ENCODE data around the gene TNS3. TPM values are rescaled to one million over a fixed set of nuclear protein-coding genes. Genes with fewer than 3 reads are reported as not detected.

TNS3 gene
- total RNA-seq, 1 donor from 2014 or later = 174 TPM

DNA sequence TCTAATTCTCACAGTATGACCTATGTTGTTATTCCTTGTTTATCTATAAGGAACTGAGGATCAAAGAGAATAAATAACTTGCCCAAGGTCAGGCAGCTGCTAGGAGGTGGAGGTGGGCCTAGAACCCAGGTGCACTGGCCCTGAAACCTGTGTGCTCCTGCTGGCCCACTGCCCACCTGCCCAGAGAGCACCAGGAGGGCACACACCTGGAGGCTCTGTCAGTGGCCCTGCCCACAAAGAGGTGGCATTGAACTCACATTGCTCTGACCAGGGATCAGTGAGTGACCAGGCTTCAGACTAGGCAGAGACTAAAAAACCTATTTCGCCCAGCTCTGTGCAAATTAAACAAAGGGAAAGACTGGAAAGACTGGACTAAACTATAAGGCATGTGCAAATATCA lies 210.6 kb downstream of the TNS3 start:
- H3K4me3 ChIP-seq = no peak overlapping the region
- H3K9me3 ChIP-seq = no peaks in the 10 kb centered on the region
- ATAC-seq (no peak), DNase-seq (no peak)
- intact Hi-C loops (cut with DNase I) = no loop called here
- no peak overlapping the region for H3K27ac ChIP-seq
- peaks cover 30% of the 10 kb centered on the region for H3K36me3 ChIP-seq
- peaks cover 12% of the 10 kb centered on the region for H3K4me1 ChIP-seq
- H3K27me3 ChIP-seq (ENCODE audit: low read depth) = no peaks in the 10 kb centered on the region
- TF ChIP-seq, protein P1, sequence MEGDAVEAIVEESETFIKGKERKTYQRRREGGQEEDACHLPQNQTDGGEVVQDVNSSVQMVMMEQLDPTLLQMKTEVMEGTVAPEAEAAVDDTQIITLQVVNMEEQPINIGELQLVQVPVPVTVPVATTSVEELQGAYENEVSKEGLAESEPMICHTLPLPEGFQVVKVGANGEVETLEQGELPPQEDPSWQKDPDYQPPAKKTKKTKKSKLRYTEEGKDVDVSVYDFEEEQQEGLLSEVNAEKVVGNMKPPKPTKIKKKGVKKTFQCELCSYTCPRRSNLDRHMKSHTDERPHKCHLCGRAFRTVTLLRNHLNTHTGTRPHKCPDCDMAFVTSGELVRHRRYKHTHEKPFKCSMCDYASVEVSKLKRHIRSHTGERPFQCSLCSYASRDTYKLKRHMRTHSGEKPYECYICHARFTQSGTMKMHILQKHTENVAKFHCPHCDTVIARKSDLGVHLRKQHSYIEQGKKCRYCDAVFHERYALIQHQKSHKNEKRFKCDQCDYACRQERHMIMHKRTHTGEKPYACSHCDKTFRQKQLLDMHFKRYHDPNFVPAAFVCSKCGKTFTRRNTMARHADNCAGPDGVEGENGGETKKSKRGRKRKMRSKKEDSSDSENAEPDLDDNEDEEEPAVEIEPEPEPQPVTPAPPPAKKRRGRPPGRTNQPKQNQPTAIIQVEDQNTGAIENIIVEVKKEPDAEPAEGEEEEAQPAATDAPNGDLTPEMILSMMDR (IDR thresholded peaks at IDR 0.05) = no peak

DNA sequence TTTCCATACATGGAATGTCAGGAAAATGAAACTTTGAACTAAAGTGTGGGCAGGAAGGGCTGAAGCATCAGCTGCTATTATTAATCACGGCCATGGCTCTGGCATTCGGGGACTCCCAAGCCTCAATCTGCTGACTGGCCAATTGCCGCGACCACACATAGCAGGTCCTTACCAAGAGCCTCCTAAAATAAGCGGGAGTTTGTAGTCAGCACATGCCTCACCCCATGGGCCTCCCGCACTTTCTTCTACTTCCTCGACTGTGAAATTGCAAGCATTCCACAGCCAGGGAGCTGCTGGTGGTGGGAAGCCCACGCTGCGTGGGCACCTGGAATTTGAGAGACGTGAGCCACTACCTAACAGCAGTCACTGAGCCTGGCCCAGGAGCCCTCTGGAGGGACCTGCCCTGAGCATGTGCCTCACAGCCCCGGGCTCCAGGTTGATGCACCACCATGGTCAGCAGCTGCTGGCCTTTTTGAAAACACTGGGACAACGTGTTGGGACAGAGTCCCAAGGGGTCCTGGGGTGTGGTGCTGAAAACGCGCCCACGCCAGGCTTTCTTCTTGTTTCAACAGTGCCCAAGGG lies 211.4 kb downstream of the TNS3 start:
- Histone ChIP-seq H3K36me3 (peaks cover 36% of the 10 kb centered on the region), H3K9me3 (no peaks in the 10 kb centered on the region), H3K4me1 (peaks cover 12% of the 10 kb centered on the region), H3K4me3 (no peak overlapping the region), H3K27ac (no peak overlapping the region), H3K27me3 (ENCODE audit: low read depth) (no peaks in the 10 kb centered on the region)
- TF ChIP-seq, protein P1 (IDR thresholded peaks at IDR 0.05) = no peak
- DNase-seq = no peak
- intact Hi-C loops (cut with DNase I) = no loop called here
- no peak for ATAC-seq

DNA sequence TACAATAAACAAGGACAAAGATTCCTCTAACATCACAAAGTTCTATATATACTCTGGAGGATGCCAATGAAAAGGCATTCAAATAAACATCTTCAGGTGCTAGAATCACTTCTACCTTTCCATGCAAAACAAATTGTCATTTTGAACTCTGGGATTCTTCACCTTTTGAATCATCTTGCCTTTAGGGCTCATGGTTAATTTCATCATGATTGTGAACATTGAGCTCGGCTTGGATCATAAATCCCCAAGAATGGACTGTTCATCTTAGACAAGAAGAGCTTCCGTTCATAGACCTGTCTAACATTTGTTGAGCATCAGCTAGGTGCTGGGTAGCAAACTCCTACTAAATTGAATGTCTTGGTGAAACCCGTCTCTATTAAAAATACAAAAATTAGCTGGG lies 212.2 kb downstream of the TNS3 start:
- intact Hi-C loops (cut with DNase I) = no loop called here
- no peak for ATAC-seq

DNA sequence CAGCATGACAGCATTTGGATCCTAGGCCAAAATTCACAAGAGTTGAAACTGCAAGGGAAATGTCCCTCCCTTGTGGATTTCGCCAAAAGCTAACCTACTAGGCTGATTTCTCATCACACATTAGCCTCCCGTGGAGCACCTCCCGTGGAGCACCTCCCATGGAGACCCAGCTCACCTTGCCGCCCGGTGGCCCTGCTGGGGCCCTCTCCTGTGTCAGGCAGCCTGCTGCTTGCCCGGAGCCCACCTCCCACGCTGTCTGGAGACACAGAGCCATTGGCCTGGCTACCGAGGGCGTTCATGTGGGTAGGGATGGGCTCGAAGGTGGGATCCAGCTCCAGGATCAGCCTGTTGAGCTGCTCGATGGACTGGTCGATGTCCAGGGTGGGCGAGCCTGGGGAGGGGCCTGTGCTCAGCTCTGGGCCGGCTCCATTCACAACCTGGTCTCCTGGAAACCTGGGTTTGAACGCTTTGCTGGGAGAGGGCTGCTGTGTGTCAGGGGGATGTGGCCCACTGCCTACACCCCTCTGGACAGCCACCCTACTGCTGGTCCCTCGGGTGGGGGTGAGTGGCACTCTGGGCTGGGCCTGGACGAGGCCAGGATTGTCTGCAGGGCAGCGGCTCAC lies 213.6 kb downstream of the TNS3 start:
- DNase-seq = no peak

More for the DNA sequence above, 212.2 kb downstream of the TNS3 start:
- Histone ChIP-seq H3K4me3 (no peak overlapping the region), H3K36me3 (peaks cover 36% of the 10 kb centered on the region), H3K27ac (no peak overlapping the region), H3K27me3 (ENCODE audit: low read depth) (no peaks in the 10 kb centered on the region), H3K9me3 (no peaks in the 10 kb centered on the region), H3K4me1 (peaks cover 12% of the 10 kb centered on the region)
- no peak for DNase-seq
- TF ChIP-seq, protein P1 (IDR thresholded peaks at IDR 0.05) = no peak

DNA sequence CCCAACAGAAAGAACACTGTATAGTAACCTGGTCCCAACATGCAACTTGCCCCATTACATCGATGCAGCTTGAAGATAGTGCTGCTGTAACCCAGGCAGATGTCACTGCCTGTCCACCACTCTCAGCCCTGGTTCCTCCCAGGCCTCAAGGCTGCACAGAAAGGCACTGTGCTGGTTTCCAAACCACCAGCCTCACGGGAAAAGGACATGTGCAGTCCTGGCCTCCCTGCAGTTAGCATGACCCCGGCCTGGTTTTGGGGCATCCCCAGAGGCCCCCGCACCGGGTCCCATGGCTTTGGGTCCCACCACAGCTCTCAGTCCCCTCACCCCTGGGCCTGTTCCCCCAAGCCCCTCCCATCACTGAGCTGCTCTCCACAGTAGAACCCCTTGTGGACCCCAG lies 214.5 kb downstream of the TNS3 start:
- ATAC-seq (no peak), DNase-seq (no peak)
- Histone ChIP-seq H3K4me3 (no peak overlapping the region), H3K27me3 (ENCODE audit: low read depth) (no peaks in the 10 kb centered on the region), H3K36me3 (peaks cover 47% of the 10 kb centered on the region), H3K27ac (no peak overlapping the region), H3K9me3 (no peaks in the 10 kb centered on the region), H3K4me1 (peaks cover 8% of the 10 kb centered on the region)
- TF ChIP-seq, protein P1 (IDR thresholded peaks at IDR 0.05) = no peak
- intact Hi-C loops (cut with DNase I) = no loop called here

More for the DNA sequence above, 213.6 kb downstream of the TNS3 start:
- Histone ChIP-seq H3K36me3 (peaks cover 47% of the 10 kb centered on the region), H3K4me3 (no peak overlapping the region), H3K27ac (no peak overlapping the region), H3K9me3 (no peaks in the 10 kb centered on the region), H3K27me3 (ENCODE audit: low read depth) (no peaks in the 10 kb centered on the region), H3K4me1 (peaks cover 12% of the 10 kb centered on the region)
- TF ChIP-seq, protein P1 (IDR thresholded peaks at IDR 0.05) = no peak
- intact Hi-C loops (cut with DNase I) = no loop called here
- no peak for ATAC-seq
